GM13976 (cell line): ENCODE results near the gene C1orf159.

Source experiments
- DNase-seq: peaks from one replicate; pipeline ENCODE4 v3.0.0; 2012; ENCODE audit warnings: low spot score
- in situ Hi-C: fragments of 300-500 bp; cut with MboI; formaldehyde crosslinking; loops from one replicate; pipeline ENCODE4 v1.12.0; 2022; ENCODE audit warnings: low sequenced_read_pairs, mixed read lengths, inconsistent platforms; ENCODE audit not compliant: unreplicated experiment
- TF ChIP-seq, protein P1 (sequence below): IDR thresholded peaks from 2 replicates; pipeline ENCODE4 v1.5.1; 2012; ENCODE audit warnings: borderline replicate concordance, mild to moderate bottlenecking; ENCODE audit not compliant: insufficient read depth; ENCODE audit errors: extremely low read depth, missing control alignments, control extremely low read depth

C1orf159 gene

DNA sequence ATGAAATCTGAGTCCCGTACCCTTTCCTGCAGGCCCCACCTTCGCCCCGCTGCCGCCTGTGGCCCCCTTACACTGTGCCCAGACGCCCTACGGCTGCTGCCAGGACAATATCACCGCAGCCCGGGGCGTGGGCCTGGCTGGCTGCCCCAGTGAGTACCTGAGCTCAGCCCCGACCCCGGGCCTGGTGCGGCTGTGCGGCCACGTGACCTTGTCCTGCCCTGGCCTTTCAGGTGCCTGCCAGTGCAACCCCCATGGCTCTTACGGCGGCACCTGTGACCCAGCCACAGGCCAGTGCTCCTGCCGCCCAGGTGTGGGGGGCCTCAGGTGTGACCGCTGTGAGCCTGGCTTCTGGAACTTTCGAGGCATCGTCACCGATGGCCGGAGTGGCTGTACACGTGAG, 70.8 kb downstream of the C1orf159 start:
- in situ Hi-C loops: no loop called here
- DNase-seq: no peak
- TF ChIP-seq, protein P1, sequence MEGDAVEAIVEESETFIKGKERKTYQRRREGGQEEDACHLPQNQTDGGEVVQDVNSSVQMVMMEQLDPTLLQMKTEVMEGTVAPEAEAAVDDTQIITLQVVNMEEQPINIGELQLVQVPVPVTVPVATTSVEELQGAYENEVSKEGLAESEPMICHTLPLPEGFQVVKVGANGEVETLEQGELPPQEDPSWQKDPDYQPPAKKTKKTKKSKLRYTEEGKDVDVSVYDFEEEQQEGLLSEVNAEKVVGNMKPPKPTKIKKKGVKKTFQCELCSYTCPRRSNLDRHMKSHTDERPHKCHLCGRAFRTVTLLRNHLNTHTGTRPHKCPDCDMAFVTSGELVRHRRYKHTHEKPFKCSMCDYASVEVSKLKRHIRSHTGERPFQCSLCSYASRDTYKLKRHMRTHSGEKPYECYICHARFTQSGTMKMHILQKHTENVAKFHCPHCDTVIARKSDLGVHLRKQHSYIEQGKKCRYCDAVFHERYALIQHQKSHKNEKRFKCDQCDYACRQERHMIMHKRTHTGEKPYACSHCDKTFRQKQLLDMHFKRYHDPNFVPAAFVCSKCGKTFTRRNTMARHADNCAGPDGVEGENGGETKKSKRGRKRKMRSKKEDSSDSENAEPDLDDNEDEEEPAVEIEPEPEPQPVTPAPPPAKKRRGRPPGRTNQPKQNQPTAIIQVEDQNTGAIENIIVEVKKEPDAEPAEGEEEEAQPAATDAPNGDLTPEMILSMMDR: no peak

- in situ Hi-C loops: no loop called here
- no peak for DNase-seq
- TF ChIP-seq, protein P1: no peak
Measured at GRCh38 chr1:1044455-1045078, 71.3 kb downstream of the C1orf159 start.

DNA sequence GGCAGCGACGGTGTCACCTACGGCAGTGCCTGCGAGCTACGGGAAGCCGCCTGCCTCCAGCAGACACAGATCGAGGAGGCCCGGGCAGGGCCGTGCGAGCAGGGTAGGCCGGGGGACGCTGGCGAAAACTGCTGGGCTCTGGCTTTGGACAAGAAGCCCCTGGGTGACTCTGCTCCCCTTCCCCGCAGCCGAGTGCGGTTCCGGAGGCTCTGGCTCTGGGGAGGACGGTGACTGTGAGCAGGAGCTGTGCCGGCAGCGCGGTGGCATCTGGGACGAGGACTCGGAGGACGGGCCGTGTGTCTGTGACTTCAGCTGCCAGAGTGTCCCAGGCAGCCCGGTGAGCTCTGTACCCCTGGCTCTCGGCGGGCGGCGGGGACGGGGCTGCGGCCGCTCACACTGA, 72.0 kb downstream of the C1orf159 start:
- no peak for DNase-seq
- TF ChIP-seq, protein P1: no peak
- in situ Hi-C loops: no loop called here

GRCh38 chr1:1043411-1043810, 72.5 kb downstream of the C1orf159 start:
- DNase-seq: no peak
- in situ Hi-C loops: no loop called here
- TF ChIP-seq, protein P1: no peak

DNA sequence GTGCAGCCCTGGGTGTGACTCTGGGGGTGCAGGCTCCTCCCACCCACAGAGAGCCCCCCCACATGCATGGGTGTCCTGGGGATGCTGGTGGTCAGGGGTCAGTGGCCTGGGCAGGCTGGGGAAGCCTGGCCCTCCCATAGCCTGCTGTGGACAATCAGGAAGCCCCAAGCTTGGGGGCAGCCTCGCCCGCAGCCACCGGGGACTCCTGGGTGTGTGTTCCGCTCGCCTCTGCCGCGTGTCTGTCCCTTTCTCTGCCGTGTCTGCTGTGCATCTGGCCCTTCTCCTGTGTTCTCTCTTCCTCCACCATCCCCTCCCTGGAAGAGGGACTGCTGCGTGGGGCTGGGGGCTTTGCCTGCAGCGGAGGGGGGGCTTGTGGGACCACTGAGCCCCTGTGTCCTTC, 73.1 kb downstream of the C1orf159 start:
- TF ChIP-seq, protein P1: no peak

GRCh38 chr1:1041873-1042272, 74.0 kb downstream of the C1orf159 start:
- in situ Hi-C loops: no loop called here
- DNase-seq: no peak
- TF ChIP-seq, protein P1: no peak

More for the DNA sequence above, 73.1 kb downstream of the C1orf159 start:
- in situ Hi-C loops: no loop called here
- DNase-seq: no peak

GRCh38 chr1:1041092-1041523, 74.8 kb downstream of the C1orf159 start:
- in situ Hi-C loops: no loop called here
- TF ChIP-seq, protein P1: no peak
- DNase-seq: no peak
